AG10803 (cell line): ENCODE data around the gene POLD1.

Experiments used
- DNase-seq: peaks from one replicate; pipeline ENCODE4 v3.0.0; 2010; ENCODE audit warnings: low read depth
- H3K4me3 ChIP-seq: 2 replicates; pipeline ENCODE4 v1.5.1; 2011; ENCODE audit warnings: mild to moderate bottlenecking, low read length, control low read depth
- TF ChIP-seq, protein P1 (sequence below): conservative IDR thresholded peaks from 2 replicates; pipeline ENCODE4 v1.5.1; 2011; ENCODE audit warnings: mild to moderate bottlenecking, low read length, control low read depth, inconsistent platforms

POLD1 gene

DNA sequence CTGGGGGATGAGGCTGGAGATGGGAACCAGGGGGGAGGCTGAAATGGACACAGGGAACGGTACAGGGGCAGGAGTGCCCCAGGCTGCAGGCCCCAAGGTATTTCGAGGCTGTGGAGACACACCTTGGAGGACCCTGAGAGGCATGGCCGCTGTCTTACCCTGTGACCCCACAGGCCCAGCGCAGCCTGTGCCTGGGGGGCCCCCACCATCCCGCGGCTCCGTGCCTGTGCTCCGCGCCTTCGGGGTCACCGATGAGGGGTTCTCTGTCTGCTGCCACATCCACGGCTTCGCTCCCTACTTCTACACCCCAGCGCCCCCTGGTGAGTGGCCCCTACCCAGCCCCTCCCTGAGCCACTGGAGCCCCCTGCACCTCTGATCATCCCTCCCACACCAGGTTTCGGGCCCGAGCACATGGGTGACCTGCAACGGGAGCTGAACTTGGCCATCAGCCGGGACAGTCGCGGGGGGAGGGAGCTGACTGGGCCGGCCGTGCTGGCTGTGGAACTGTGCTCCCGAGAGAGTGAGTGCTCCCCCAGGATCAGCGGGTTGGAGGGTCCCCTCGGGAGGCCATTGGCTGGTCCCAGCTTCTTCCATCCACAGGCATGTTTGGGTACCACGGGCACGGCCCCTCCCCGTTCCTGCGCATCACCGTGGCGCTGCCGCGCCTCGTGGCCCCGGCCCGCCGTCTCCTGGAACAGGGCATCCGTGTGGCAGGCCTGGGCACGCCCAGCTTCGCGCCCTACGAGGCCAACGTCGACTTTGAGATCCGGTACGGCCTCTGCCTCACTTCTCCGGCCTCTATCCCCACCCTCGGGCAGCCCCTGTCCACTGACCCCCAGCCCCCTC, 17.7 kb downstream of the POLD1 start:
- TF ChIP-seq, protein P1, sequence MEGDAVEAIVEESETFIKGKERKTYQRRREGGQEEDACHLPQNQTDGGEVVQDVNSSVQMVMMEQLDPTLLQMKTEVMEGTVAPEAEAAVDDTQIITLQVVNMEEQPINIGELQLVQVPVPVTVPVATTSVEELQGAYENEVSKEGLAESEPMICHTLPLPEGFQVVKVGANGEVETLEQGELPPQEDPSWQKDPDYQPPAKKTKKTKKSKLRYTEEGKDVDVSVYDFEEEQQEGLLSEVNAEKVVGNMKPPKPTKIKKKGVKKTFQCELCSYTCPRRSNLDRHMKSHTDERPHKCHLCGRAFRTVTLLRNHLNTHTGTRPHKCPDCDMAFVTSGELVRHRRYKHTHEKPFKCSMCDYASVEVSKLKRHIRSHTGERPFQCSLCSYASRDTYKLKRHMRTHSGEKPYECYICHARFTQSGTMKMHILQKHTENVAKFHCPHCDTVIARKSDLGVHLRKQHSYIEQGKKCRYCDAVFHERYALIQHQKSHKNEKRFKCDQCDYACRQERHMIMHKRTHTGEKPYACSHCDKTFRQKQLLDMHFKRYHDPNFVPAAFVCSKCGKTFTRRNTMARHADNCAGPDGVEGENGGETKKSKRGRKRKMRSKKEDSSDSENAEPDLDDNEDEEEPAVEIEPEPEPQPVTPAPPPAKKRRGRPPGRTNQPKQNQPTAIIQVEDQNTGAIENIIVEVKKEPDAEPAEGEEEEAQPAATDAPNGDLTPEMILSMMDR = no peak
- no peak for DNase-seq
- no peak overlapping the region for H3K4me3 ChIP-seq

DNA sequence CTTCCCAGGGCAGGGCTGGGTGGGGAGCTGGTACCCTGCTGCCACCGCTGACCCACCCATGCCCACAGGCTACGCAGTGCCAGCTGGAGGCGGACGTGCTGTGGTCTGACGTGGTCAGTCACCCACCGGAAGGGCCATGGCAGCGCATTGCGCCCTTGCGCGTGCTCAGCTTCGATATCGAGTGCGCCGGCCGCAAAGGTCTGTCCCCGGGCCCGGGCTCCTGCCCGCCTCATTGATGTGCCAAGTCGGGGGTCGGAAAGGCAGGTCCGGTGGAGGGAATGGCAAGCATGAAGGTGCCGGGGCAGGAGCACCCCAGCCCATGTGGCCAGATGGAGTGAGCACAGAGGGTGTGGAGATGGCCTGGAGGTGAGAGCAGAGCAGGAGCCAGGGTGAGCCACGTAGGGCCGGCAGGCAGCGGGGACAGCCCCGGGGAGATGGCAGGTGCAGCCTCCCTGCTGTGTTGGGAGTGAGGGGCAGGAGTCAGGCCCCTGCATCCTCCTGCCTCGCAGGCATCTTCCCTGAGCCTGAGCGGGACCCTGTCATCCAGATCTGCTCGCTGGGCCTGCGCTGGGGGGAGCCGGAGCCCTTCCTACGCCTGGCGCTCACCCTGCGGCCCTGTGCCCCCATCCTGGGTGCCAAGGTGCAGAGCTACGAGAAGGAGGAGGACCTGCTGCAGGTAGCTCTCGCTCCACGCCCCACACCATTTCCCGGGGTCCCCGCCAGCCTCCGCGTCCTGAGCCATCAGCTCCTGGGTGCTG, 18.6 kb downstream of the POLD1 start:
- H3K4me3 ChIP-seq = no peak overlapping the region
- TF ChIP-seq, protein P1 = no peak
- DNase-seq = no peak

DNA sequence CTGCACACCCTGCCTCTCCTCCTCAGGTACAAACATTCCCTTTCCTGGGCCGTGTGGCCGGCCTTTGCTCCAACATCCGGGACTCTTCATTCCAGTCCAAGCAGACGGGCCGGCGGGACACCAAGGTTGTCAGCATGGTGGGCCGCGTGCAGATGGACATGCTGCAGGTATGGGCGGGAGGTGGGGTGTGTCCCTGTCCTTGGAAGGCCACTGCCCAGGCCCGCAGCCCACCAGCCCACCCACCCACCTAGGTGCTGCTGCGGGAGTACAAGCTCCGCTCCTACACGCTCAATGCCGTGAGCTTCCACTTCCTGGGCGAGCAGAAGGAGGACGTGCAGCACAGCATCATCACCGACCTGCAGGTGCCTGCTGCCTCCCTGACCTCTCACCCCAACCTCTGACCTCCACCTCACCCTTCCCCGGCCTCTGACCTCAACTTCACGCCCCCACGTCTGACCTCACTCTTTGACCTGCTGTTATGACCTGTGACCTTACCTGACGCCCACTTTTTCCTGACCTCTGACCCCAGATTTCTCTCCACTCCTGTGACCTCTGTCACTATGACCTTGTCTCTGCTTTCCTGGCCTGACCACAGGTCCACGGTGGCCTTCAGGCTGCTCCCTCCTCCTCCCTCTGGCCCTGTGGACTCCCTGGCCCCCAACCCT, 22.1 kb downstream of the POLD1 start:
- DNase-seq = no peak
- H3K4me3 ChIP-seq = no peak overlapping the region
- TF ChIP-seq, protein P1 = no peak

DNA sequence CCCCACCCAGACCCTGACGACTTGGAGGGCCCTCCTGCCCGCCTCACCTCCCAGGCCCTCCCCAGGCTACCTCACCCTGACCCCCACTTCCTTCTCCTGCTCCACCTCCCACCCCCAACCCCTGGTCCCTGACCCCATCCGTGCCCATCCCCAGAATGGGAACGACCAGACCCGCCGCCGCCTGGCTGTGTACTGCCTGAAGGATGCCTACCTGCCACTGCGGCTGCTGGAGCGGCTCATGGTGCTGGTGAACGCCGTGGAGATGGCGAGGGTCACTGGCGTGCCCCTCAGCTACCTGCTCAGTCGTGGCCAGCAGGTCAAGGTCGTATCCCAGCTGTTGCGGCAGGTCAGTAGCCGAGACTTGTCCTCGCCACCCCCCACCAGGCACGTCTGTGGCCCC, 22.7 kb downstream of the POLD1 start:
- no peak for DNase-seq
- H3K4me3 ChIP-seq = no peak overlapping the region
- TF ChIP-seq, protein P1 = no peak

DNA sequence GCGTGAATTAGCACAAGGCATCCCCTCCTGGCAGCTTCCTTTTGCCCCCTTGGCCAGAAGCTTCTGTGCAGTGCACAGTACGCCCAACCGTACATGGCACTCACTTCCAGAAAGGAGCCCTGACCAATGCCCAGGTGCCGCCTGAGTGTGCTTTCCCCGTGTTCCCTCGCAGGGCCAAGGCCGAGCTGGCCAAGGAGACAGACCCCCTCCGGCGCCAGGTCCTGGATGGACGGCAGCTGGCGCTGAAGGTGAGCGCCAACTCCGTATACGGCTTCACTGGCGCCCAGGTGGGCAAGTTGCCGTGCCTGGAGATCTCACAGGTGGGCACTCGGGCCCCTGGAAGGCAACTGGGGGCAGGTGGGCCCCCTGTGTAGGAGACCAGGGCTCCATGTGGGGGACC, 25.2 kb downstream of the POLD1 start:
- TF ChIP-seq, protein P1 = no peak

DNA sequence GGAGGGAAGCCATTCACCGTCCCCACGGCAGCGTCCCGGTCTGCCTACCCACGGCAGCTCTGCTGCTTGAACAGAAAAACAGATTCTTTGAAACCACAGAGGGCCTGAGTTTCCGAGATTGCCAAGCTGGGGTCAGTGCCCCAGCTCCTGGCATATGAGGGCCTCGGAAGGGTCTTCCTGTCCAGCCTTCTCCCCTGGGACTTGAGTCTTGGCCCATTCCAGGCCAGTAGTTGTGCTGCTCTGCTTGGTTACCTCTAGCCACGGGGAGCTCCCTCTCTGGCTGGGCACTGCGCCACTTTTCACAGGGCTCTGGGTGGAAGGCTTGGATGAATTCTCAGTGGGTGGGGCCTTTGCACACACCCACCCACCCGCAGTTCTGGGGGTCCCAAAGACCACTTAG, 26.0 kb downstream of the POLD1 start:
- H3K4me3 ChIP-seq = no peak overlapping the region
- no peak for DNase-seq
- TF ChIP-seq, protein P1 = no peak

More for the DNA sequence above, 25.2 kb downstream of the POLD1 start:
- no peak for DNase-seq
- no peak overlapping the region for H3K4me3 ChIP-seq
